ENCODE data around the gene IPCEF1. TPM values are rescaled to one million over a fixed set of nuclear protein-coding genes. Genes with fewer than 3 reads are reported as not detected.

The IPCEF1 gene
- total and polyA plus RNA-seq, 4 donors = 1.8 to 4.7 (median 2.8) TPM

DNA sequence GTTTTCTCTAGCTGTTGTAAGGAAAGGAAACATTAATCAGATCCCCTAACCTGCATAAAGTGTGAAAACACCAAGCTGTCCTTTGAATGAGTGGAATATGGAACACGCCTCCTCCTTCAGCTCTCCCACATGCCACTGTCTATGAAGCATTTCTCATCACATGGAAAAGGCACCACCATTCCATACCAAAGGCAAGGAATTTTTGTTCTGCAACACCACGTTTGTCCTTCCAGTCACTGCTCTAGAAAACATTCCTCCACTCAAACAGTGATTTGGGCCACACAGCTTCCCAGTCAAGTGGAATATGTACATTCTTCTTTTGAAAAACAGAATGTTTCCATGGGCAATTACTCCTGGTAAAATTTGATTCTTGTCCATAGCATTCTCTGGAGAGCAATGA lies 197.5 kb downstream of the IPCEF1 start:
- Histone ChIP-seq H3K27ac (ENCODE audit: low read depth in 1 of 2, low read length in 2 of 2) (no peak overlapping the region), H3K4me3 (ENCODE audit: low read length in 2 of 2) (no peak overlapping the region), H3K4me1 (ENCODE audit: control insufficient read depth in 1 of 2, insufficient read depth in 2 of 2, low read length in 2 of 2) (no peaks in the 10 kb centered on the region), H3K36me3 (ENCODE audit: control insufficient read depth in 1 of 2, insufficient read depth in 2 of 2, low read length in 1 of 2) (no peaks in the 10 kb centered on the region), H3K27me3 (ENCODE audit: control insufficient read depth in 1 of 2, insufficient read depth in 2 of 2, low read length in 1 of 2) (no peaks in the 10 kb centered on the region), H3K9me3 (ENCODE audit: control insufficient read depth, low read length) (no peaks in the 10 kb centered on the region)
- no peak for DNase-seq
- WGBS, 2 donors = 89 to 92% methylated on average over 2 of the region's 2 CpGs
- ATAC-seq (ENCODE audit: low FRiP score) = no peak
- intact Hi-C loops (cut with DNase I) = loop anchor here (10.0 kb wide), 2 partner anchors 246 to 646 kb away; no protein-coding TSS in a partner anchor

DNA sequence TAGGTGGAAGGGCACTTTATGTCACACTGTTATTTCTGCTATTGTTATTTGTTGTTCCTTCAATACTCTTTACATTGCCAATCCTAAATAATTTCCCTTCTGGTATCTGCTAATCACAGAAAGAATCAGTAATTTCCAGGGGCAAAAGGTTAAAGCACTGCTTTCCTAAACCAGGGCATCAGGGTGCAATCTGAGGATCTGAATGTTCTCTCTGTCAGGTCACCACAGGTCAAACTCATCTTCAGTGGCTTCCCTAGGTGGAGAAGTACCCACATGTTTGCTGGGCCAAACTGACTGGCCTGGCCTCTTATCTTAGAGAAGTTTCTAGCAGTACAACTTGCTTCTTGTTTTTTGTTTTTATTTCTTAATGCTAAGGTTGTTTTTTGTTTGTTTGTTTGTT lies 198.9 kb downstream of the IPCEF1 start:
- Histone ChIP-seq H3K4me1 (ENCODE audit: control insufficient read depth in 1 of 2, insufficient read depth in 2 of 2, low read length in 2 of 2) (no peaks in the 10 kb centered on the region), H3K36me3 (ENCODE audit: control insufficient read depth in 1 of 2, insufficient read depth in 2 of 2, low read length in 1 of 2) (no peaks in the 10 kb centered on the region), H3K27ac (ENCODE audit: low read depth in 1 of 2, low read length in 2 of 2) (no peak overlapping the region), H3K27me3 (ENCODE audit: control insufficient read depth in 1 of 2, insufficient read depth in 2 of 2, low read length in 1 of 2) (no peaks in the 10 kb centered on the region), H3K4me3 (ENCODE audit: low read length in 2 of 2) (no peak overlapping the region), H3K9me3 (ENCODE audit: control insufficient read depth, low read length) (no peaks in the 10 kb centered on the region)
- intact Hi-C loops (cut with DNase I) = loop anchor here (2.0 to 10.0 kb wide), 3 partner anchors 119 to 647 kb away; no protein-coding TSS in a partner anchor
- ATAC-seq (ENCODE audit: low FRiP score) (no peak), DNase-seq (no peak)

DNA sequence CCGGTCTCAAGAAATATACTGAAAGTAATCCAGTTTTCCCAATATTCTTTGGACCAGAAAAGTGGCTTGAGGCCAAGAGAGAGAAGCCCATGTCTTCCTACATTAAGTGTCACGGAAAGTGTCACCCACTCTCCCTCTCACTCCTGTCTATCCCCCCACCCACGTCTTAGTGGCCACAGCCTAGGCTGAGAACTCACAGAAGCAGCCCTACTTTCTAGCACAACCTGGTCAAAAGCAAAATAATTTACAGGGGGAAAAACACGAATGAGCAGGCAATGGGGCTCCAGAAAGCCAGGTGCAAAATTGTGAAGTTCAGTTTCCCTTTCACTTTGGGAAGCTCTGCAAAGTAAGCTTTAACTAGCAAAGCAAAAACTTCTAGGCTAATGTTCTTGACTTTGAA lies 199.5 kb downstream of the IPCEF1 start:
- no peak overlapping the region for H3K27ac ChIP-seq (ENCODE audit: low read depth in 1 of 2, low read length in 2 of 2)
- no peak for DNase-seq
- 48 to 62% methylated on average over 4 of the region's 4 CpGs for WGBS, 2 donors

DNA sequence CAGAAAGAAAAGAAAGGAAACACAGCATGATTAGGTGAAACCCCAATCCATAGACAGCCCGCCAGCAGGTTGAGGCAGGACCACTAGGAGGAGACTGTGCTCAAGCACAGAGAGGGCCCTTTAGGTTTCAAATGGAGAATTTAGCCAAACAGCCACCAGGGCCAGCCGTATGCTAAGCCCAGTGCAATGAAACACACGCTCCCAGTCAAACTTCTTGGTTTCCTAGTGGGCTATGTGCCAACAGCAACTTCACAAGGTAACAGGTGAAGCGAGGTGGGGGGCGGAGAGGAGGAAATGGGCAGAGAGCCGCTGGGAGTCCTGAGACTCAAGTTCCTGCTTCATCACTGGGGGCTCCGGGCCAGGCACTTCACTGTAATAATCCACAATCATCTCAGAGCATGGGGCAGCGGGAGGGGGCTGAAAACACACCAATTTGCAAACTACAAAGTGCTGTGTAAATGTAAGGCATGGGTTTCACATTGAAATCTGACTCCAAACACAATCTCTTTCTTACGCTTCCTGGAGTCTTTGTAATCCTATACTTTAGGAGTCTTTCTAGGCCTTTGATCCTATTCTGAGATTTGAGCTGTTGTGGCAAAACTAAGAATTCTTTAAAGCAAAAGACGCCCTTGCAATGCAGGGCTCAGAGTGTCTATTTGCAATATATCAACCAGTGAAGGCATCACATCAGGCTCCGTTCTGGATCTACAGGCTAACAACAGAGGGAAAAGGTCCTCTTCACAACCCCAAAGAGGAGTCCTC lies 200.3 kb downstream of the IPCEF1 start:
- WGBS, 2 donors = 79 to 80% methylated on average over 11 of the region's 11 CpGs
- ATAC-seq (ENCODE audit: low FRiP score) (no peak), DNase-seq (peak in 1 of 2 donors; percentile 61)
- Histone ChIP-seq H3K36me3 (ENCODE audit: control insufficient read depth in 1 of 2, insufficient read depth in 2 of 2, low read length in 1 of 2) (no peaks in the 10 kb centered on the region), H3K4me1 (ENCODE audit: control insufficient read depth in 1 of 2, insufficient read depth in 2 of 2, low read length in 2 of 2) (no peaks in the 10 kb centered on the region), H3K9me3 (ENCODE audit: control insufficient read depth, low read length) (no peaks in the 10 kb centered on the region), H3K27ac (ENCODE audit: low read depth in 1 of 2, low read length in 2 of 2) (no peak overlapping the region), H3K27me3 (ENCODE audit: control insufficient read depth in 1 of 2, insufficient read depth in 2 of 2, low read length in 1 of 2) (no peaks in the 10 kb centered on the region), H3K4me3 (ENCODE audit: low read length in 2 of 2) (no peak overlapping the region)
- intact Hi-C loops (cut with DNase I) = loop anchor here (2.0 to 10.0 kb wide), 3 partner anchors 120 to 648 kb away; no protein-coding TSS in a partner anchor

More for the DNA sequence above, 199.5 kb downstream of the IPCEF1 start:
- Histone ChIP-seq H3K27me3 (ENCODE audit: control insufficient read depth in 1 of 2, insufficient read depth in 2 of 2, low read length in 1 of 2) (no peaks in the 10 kb centered on the region), H3K4me3 (ENCODE audit: low read length in 2 of 2) (no peak overlapping the region), H3K4me1 (ENCODE audit: control insufficient read depth in 1 of 2, insufficient read depth in 2 of 2, low read length in 2 of 2) (no peaks in the 10 kb centered on the region), H3K9me3 (ENCODE audit: control insufficient read depth, low read length) (no peaks in the 10 kb centered on the region), H3K36me3 (ENCODE audit: control insufficient read depth in 1 of 2, insufficient read depth in 2 of 2, low read length in 1 of 2) (no peaks in the 10 kb centered on the region)
- intact Hi-C loops (cut with DNase I) = loop anchor here (2.0 to 10.0 kb wide), 3 partner anchors 120 to 648 kb away; no protein-coding TSS in a partner anchor
- ATAC-seq (ENCODE audit: low FRiP score) = no peak

GRCh38 chr6:154154389-154154967 lies 202.1 kb downstream of the IPCEF1 start:
- Histone ChIP-seq H3K36me3 (ENCODE audit: control insufficient read depth in 1 of 2, insufficient read depth in 2 of 2, low read length in 1 of 2) (no peaks in the 10 kb centered on the region), H3K27ac (ENCODE audit: low read depth in 1 of 2, low read length in 2 of 2) (no peak overlapping the region), H3K4me1 (ENCODE audit: control insufficient read depth in 1 of 2, insufficient read depth in 2 of 2, low read length in 2 of 2) (no peaks in the 10 kb centered on the region), H3K9me3 (ENCODE audit: control insufficient read depth, low read length) (no peaks in the 10 kb centered on the region), H3K4me3 (ENCODE audit: low read length in 2 of 2) (no peak overlapping the region), H3K27me3 (ENCODE audit: control insufficient read depth in 1 of 2, insufficient read depth in 2 of 2, low read length in 1 of 2) (no peaks in the 10 kb centered on the region)
- WGBS, 2 donors = 31 to 33% methylated on average over 6 of the region's 6 CpGs
- peak; percentile 64 for ATAC-seq (ENCODE audit: low FRiP score)
- intact Hi-C loops (cut with DNase I) = loop anchor here (5.0 to 10.0 kb wide), 3 partner anchors 123 to 650 kb away; no protein-coding TSS in a partner anchor
- DNase-seq = peak in 1 of 2 donors; percentile 54

- Histone ChIP-seq H3K27ac (ENCODE audit: low read depth in 1 of 2, low read length in 2 of 2) (no peak overlapping the region), H3K4me1 (ENCODE audit: control insufficient read depth in 1 of 2, insufficient read depth in 2 of 2, low read length in 2 of 2) (no peaks in the 10 kb centered on the region), H3K9me3 (ENCODE audit: control insufficient read depth, low read length) (no peaks in the 10 kb centered on the region), H3K36me3 (ENCODE audit: control insufficient read depth in 1 of 2, insufficient read depth in 2 of 2, low read length in 1 of 2) (no peaks in the 10 kb centered on the region), H3K27me3 (ENCODE audit: control insufficient read depth in 1 of 2, insufficient read depth in 2 of 2, low read length in 1 of 2) (no peaks in the 10 kb centered on the region), H3K4me3 (ENCODE audit: low read length in 2 of 2) (no peak overlapping the region)
- intact Hi-C loops (cut with DNase I) = no loop called here
- ATAC-seq (ENCODE audit: low FRiP score) = no peak
- DNase-seq = no peak
- 90 to 100% methylated on average over 1 of the region's 1 CpG for WGBS, 2 donors
Measured at GRCh38 chr6:154143753-154144152, 212.8 kb downstream of the IPCEF1 start.

- no peak for ATAC-seq (ENCODE audit: low FRiP score)
- H3K36me3 ChIP-seq (ENCODE audit: control insufficient read depth in 1 of 2, insufficient read depth in 2 of 2, low read length in 1 of 2) = no peaks in the 10 kb centered on the region
Measured at GRCh38 chr6:154140743-154141142, 215.9 kb downstream of the IPCEF1 start.

GRCh38 chr6:154139892-154140291 lies 216.7 kb downstream of the IPCEF1 start:
- H3K27ac ChIP-seq (ENCODE audit: low read depth in 1 of 2, low read length in 2 of 2) = no peak overlapping the region
- ATAC-seq (ENCODE audit: low FRiP score) (no peak), DNase-seq (no peak)
- no peaks in the 10 kb centered on the region for H3K9me3 ChIP-seq (ENCODE audit: control insufficient read depth, low read length)
- H3K4me3 ChIP-seq (ENCODE audit: low read length in 2 of 2) = no peak overlapping the region
- intact Hi-C loops (cut with DNase I) = no loop called here
- no peaks in the 10 kb centered on the region for H3K36me3 ChIP-seq (ENCODE audit: control insufficient read depth in 1 of 2, insufficient read depth in 2 of 2, low read length in 1 of 2)
- WGBS, 2 donors = 94% methylated on average over 6 of the region's 6 CpGs
- H3K4me1 ChIP-seq (ENCODE audit: control insufficient read depth in 1 of 2, insufficient read depth in 2 of 2, low read length in 2 of 2) = no peaks in the 10 kb centered on the region
- no peaks in the 10 kb centered on the region for H3K27me3 ChIP-seq (ENCODE audit: control insufficient read depth in 1 of 2, insufficient read depth in 2 of 2, low read length in 1 of 2)

More at GRCh38 chr6:154140743-154141142, 215.9 kb downstream of the IPCEF1 start:
- intact Hi-C loops (cut with DNase I) = no loop called here
- H3K27ac ChIP-seq (ENCODE audit: low read depth in 1 of 2, low read length in 2 of 2) = no peak overlapping the region
- 70 to 83% methylated on average over 2 of the region's 2 CpGs for WGBS, 2 donors
- H3K4me1 ChIP-seq (ENCODE audit: control insufficient read depth in 1 of 2, insufficient read depth in 2 of 2, low read length in 2 of 2) = no peaks in the 10 kb centered on the region
- H3K27me3 ChIP-seq (ENCODE audit: control insufficient read depth in 1 of 2, insufficient read depth in 2 of 2, low read length in 1 of 2) = no peaks in the 10 kb centered on the region
- DNase-seq = no peak
- H3K4me3 ChIP-seq (ENCODE audit: low read length in 2 of 2) = no peak overlapping the region
- H3K9me3 ChIP-seq (ENCODE audit: control insufficient read depth, low read length) = no peaks in the 10 kb centered on the region

DNA sequence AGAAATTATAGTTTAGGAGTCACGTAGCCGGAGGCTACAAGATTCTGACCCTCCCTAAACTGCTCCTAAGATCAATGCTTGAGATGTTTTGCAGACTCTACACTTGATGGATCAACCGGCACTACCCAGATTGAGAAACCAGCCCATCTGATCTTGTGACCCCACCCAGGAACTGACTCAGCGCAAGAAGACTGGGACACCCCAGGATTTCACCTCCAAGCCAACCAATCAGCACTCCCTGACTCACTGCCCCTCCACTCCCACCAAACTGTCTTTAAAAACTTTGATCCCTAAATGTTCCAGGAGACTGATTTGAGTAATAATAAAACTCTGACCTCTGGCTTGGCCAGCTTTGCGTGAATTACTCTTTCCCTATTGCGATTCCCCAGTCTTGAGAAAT lies 217.8 kb downstream of the IPCEF1 start:
- no peaks in the 10 kb centered on the region for H3K9me3 ChIP-seq (ENCODE audit: control insufficient read depth, low read length)
- H3K4me3 ChIP-seq (ENCODE audit: low read length in 2 of 2) = no peak overlapping the region
- H3K27ac ChIP-seq (ENCODE audit: low read depth in 1 of 2, low read length in 2 of 2) = no peak overlapping the region
- intact Hi-C loops (cut with DNase I) = no loop called here
- no peaks in the 10 kb centered on the region for H3K36me3 ChIP-seq (ENCODE audit: control insufficient read depth in 1 of 2, insufficient read depth in 2 of 2, low read length in 1 of 2)
- no peak for ATAC-seq (ENCODE audit: low FRiP score)
- H3K27me3 ChIP-seq (ENCODE audit: control insufficient read depth in 1 of 2, insufficient read depth in 2 of 2, low read length in 1 of 2) = no peaks in the 10 kb centered on the region
- H3K4me1 ChIP-seq (ENCODE audit: control insufficient read depth in 1 of 2, insufficient read depth in 2 of 2, low read length in 2 of 2) = no peaks in the 10 kb centered on the region
- no peak for DNase-seq
- WGBS, 2 donors = 97% methylated on average over 6 of the region's 6 CpGs
